Motor neuron (in vitro differentiated cells): Measurements from ENCODE around the gene SUV39H1. TPM values are rescaled to one million over a fixed set of nuclear protein-coding genes. Genes with fewer than 3 reads are reported as not detected.

Experiments used
- ATAC-seq, 8 experiments: fragments of 200-7000 bp; cut with Tn5 transposase; replicated peaks in 6 of 8; 2 replicates each; pipeline ENCODE4 v1.8.0; 2021; ENCODE audit warnings: mild to moderate bottlenecking in 8 of 8, moderate library complexity in 8 of 8
- H3K27ac ChIP-seq, 2 donors: fragments of 250-450 bp; sonication (Bioruptor Pico); 2 replicates each; pipeline ENCODE4 v1.9.0; 2021; ENCODE audit warnings: antibody characterized with exemption in 2 of 2, mild to moderate bottlenecking in 2 of 2, moderate library complexity in 1 of 2
- H3K4me1 ChIP-seq, 2 donors: fragments of 250-450 bp; sonication (Bioruptor Pico); replicated peaks in 1 of 2; 2 replicates each; pipeline ENCODE4 v1.6.1; 2021; ENCODE audit warnings: antibody characterized with exemption in 2 of 2, mild to moderate bottlenecking in 2 of 2, moderate library complexity in 1 of 2
- H3K4me3 ChIP-seq, 5 donors: fragments of 250-450 bp; sonication (Bioruptor Pico); 2 replicates each; pipeline ENCODE4 v1.9.0; 2021; ENCODE audit warnings: antibody characterized with exemption in 5 of 5, mild to moderate bottlenecking in 5 of 5, moderate library complexity in 4 of 5
- WGBS, 10 experiments: fragments of 450-650 bp; shearing (Covaris generic); methylation state at CpG; one replicate each; pipeline ENCODE4 v1.0.0; 2022; 5-methylcytosine and 5-hydroxymethylcytosine counted together
- in situ Hi-C, 9 experiments: fragments of 400-800 bp; cut with MboI; loops; one replicate each; pipeline ENCODE4 v1.15.0; 2021; ENCODE audit warnings: low sequenced_read_pairs in 9 of 9, low pct_unique_long_range_greater_than_20kb in 2 of 9; ENCODE audit not compliant: unreplicated experiment in 9 of 9
- total RNA-seq, 8 experiments: library from RNA; unstranded; fragments of 300-600 nt; gene quantifications; 2 replicates each; pipeline versions ENCODE4 v1.2.3 to v1.2.4, GENCODE V29; 2022

Gene SUV39H1
- total RNA-seq, 8 experiments from 2014 or later, result 1.8 to 9.8 (median 3.0) TPM

DNA sequence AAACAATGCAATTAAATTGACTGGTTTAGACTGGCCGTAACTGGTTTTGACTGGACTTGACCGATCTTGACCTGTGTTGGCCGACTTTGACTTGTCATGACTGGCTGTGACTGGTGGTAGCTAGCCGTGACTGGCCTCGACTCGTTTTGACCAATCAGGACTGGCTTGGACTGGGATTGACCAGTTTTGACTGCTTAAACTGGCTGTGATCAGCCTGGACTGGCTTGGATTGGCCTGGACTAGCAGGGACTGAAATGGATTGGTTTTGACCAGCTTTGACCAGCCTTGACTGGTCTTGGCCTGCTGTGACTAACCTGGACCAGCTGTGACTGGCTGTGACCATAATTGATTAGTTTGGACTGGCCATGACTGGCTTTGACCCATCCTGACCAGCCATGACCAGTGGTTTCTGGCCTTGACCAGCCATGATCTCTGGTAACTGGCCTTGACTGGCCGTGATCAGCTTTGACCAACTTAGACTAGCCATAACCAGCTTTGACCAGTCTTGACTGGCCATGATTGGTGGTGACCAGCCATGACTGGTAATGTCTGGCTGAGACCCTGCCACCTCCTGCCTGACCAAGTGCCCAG is 13.1 kb downstream of the SUV39H1 start:
- ATAC-seq, result no peak
- 52 to 100% (median 100%) methylated on average over 1 to 6 of the region's 7 CpGs; no CpG with 5 or more reads in 7 of the 10 experiments for WGBS, 10 experiments
- no peaks in the 10 kb centered on the region for H3K4me1 ChIP-seq
- in situ Hi-C loops, result no loop called here
- H3K27ac ChIP-seq, result no peak overlapping the region
- H3K4me3 ChIP-seq, result no peak overlapping the region

DNA sequence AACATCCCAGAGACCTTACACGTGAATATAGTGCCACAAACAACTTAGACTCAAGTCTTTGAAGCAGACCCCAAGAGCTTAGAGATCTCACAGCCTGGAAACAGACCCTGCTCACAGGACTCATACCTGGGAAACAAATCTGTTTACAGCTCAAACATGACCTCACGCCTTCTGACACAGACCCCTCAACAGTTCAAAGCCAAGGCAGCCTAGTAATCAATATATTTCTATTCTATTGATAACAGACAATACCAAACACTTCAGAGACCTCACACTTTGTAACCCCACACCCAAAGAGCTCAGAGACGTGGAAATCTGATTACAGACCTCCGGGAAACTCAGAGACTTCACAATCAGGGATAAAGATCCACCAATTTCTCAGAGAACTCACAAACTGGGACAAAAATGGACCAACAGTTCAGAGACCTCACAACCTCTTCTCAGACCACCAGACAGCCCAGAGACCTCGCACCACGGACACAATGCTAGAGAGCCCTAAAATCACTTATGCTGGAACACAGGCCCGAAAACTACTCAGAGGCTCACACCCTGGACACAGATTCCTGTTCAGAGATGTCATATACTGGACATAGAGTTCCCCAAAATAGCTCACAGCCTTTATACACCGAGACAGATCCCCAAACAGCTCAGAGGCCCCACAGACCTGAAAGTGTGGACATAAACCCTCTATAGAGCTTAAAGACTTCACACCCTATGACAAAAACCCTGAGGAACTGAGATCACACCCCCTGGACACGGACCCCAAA is 14.8 kb downstream of the SUV39H1 start:
- Histone ChIP-seq H3K4me3 (no peak overlapping the region), H3K27ac (no peak overlapping the region), H3K4me1 (no peaks in the 10 kb centered on the region)
- in situ Hi-C loops, result no loop called here
- ATAC-seq, result no peak
- 40 to 83% (median 80%) methylated on average over 1 to 2 of the region's 9 CpGs; no CpG with 5 or more reads in 7 of the 10 experiments for WGBS, 10 experiments

DNA sequence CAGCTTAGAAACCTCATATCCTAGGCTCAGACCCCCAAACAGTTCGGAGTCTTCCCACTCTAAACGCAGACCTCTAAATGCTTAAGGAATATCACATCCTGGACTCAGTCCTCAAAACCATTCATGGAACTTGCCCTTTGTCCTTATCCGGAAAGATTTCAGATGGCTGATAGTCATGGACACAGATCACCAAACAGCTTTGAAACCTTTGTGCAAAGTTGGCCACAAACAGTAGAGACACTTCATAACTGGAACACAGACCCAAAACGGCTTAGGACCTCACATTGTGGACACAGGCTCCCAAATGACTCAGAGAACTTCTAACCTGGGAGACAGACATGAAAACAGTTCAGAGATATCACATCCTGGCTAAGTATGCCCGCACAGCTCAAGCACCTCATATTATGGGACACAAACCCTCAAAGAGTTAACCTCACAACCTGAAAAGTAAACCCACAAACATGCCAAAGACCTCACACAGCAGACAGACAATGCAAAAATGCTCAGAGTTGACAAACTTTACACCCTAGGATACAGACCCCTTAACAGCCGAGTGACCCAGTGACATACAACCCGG is 15.5 kb downstream of the SUV39H1 start:
- no peak for ATAC-seq
- Histone ChIP-seq H3K27ac (no peak overlapping the region), H3K4me3 (no peak overlapping the region), H3K4me1 (no peaks in the 10 kb centered on the region)
- in situ Hi-C loops, result no loop called here
- WGBS, 10 experiments, result 37 to 83% (median 63%) methylated on average over 1 to 4 of the region's 7 CpGs; no CpG with 5 or more reads in 7 of the 10 experiments

GRCh38 chrX:48713847-48714246 is 17.3 kb downstream of the SUV39H1 start:
- 70 to 100% methylated on average over 1 of the region's 2 CpGs; no CpG with 5 or more reads in 8 of the 10 experiments for WGBS, 10 experiments
- no peak overlapping the region for H3K27ac ChIP-seq
- no peak for ATAC-seq
- in situ Hi-C loops, result no loop called here
- no peaks in the 10 kb centered on the region for H3K4me1 ChIP-seq
- H3K4me3 ChIP-seq, result no peak overlapping the region

DNA sequence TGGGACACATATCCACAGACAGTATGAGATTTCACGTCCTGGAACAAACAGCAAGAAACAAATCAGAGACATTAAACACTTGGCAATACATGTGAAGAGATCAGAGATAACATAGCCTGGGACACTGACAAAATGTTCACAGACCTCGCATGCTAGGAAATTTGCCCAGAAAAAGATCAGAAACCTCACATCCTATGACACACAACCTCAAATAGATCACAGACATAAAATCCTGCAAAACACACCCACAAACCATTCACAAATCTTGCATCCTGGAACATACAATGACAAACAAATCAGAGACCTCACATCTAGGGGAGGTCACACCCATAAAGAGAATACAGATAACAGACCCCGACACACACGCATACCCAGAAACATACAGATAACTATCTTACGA is 18.0 kb downstream of the SUV39H1 start:
- 23 to 80% (median 77%) methylated on average over 1 to 4 of the region's 5 CpGs; no CpG with 5 or more reads in 6 of the 10 experiments for WGBS, 10 experiments
- Histone ChIP-seq H3K27ac (no peak overlapping the region), H3K4me3 (no peak overlapping the region), H3K4me1 (no peaks in the 10 kb centered on the region)
- peak in 2 of 8 experiments; percentile 49 to 58 for ATAC-seq
- in situ Hi-C loops, result no loop called here

DNA sequence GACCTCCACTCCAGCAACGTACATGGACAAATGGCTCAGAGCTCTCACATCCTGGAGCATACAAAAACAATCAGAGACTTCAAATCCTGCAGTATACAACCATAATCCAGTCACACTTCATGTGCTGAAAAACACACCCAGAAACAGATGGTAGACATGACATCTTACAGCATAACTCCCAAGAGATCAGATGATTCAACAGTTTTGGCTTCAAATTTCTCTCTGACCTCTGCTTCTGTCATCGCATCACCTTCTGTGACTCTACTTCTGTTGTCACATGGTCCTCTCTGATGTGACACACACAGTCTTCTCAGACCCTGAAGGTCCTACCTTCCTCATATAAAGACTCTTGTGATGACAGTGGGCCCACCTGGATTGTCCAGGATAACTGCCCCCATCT is 18.5 kb downstream of the SUV39H1 start:
- Histone ChIP-seq H3K27ac (no peak overlapping the region), H3K4me3 (no peak overlapping the region), H3K4me1 (no peaks in the 10 kb centered on the region)
- in situ Hi-C loops, result no loop called here
- whole genome bisulfite sequencing, 10 experiments, result 0 to 29% (median 0%) methylated on average over 1 of the region's 2 CpGs; no CpG with 5 or more reads in 7 of the 10 experiments
- ATAC-seq, result peak; percentile 47 to 94 (median 74)

DNA sequence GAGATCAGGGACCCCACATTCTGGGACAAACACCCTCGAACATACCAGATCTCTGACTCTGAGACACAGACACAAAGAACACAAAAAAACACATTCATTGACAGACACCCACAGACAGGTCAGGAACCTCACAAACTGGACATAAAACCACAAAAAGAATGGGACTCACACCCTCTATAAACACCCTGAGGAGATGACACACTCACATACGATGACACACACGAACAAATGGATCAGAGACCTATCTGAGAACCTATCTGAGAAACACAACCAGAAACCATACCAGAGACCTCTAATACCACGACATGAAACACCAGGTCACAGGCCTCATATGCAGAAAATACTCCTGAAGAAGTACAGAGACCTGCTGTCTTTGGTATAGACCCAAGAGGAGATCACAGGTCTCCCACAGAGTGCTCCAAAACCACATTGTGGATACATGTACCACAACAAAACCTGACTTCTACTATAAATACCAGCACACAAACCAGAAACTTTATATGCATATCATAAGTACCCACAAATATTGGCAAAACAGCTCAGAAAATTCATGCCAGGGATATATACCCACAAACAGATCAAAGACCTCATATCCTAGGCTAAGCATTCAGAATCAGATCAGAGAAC is 19.5 kb downstream of the SUV39H1 start:
- in situ Hi-C loops, result no loop called here
- Histone ChIP-seq H3K4me3 (no peak overlapping the region), H3K27ac (no peak overlapping the region), H3K4me1 (no peaks in the 10 kb centered on the region)
- ATAC-seq, result no peak
- 0 to 100% (median 44%) methylated on average over 1 to 3 of the region's 4 CpGs; no CpG with 5 or more reads in 6 of the 10 experiments for WGBS, 10 experiments

DNA sequence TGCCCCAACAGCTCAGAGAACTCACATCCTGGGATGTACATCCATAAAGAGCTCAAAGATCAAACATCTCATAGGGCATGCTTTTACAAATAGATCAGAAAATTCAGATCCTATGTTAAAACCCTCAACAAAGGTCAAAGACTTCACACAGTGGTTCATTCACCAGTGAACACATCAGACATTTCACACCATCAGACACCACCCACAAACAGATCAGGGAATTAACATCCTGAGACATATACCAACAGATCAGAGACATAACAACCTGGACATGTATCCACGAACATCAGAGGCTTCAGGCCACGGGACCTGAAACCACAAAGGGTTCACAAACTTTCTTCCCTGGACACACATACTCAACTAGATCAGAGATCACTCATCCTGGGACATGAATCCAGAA is 23.4 kb downstream of the SUV39H1 start:
- in situ Hi-C loops, result no loop called here
- 0% methylated on average over 1 of the region's 2 CpGs; no CpG with 5 or more reads in 9 of the 10 experiments for WGBS, 10 experiments
- no peak for ATAC-seq
- Histone ChIP-seq H3K4me3 (no peak overlapping the region), H3K4me1 (no peaks in the 10 kb centered on the region), H3K27ac (no peak overlapping the region)

DNA sequence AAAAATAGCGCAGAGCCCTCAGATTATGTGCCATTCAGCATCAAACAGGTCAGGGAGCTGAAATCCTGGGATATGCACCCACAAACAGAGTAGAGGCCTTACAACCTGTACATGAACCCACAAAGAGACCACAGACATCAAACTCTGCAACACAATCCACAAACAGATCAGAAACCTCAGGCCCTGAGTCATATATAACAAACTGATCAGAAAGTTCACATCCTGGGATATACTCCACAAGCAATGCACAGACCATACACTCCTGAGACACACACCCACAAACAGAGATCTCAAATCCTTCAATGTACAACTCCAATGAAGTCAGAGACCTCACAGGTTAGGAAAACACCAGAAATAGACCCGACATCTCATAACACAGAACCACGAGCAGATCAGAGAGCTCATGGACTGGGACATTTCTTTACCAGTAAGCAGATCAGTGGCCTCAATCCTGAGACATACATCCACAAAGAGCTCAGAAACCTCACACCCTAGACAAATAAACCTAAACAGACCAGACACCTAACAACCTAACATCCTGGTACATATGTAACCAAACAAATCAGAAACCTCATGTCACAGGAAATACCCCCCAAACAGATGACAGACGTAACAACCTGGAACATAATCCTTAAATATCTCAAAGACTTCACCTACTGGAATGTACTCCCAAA is 24.2 kb downstream of the SUV39H1 start:
- H3K27ac ChIP-seq, result no peak overlapping the region
- WGBS, 10 experiments, result 37 to 49% methylated on average over 2 of the region's 4 CpGs; no CpG with 5 or more reads in 8 of the 10 experiments
- in situ Hi-C loops, result no loop called here
- ATAC-seq, result no peak
- no peaks in the 10 kb centered on the region for H3K4me1 ChIP-seq
- H3K4me3 ChIP-seq, result no peak overlapping the region

DNA sequence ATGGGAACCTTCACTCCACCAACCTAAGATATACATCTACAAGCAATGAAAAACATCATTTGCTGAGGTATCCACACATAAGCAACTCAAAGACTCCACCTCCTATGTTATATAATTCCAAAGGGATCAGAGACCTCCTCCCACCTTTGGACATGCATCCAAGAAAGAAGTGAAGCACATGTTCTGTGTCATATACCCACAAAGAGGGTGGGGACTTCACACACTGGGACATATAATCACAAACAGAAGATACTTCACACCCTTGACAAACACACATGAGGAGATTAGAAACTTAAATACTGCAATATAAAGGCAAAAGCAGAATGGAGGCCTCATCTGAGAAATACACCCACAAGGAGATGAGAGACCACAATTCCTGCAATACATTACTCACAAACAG is 25.4 kb downstream of the SUV39H1 start:
- Histone ChIP-seq H3K4me1 (no peaks in the 10 kb centered on the region), H3K4me3 (no peak overlapping the region), H3K27ac (no peak overlapping the region)
- in situ Hi-C loops, result no loop called here
- no peak for ATAC-seq

DNA sequence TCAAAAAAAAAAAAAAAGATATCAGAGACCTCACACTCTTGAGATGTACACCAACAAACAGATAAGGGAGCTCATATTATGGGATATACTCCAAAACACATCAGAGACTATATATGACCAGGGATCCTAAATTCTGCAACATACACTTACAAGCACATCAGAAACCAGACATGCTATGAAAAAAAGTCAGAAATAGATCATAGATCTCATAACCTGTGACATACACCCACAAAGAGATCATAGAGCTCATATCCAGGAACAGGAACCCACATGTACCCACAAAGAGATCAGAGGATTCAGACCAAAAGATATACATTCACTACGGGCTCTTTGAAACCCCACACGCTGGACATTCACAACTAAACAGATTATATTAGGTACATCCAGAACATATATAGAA is 30.1 kb downstream of the SUV39H1 start:
- in situ Hi-C loops, result no loop called here
- ATAC-seq, result no peak
- Histone ChIP-seq H3K27ac (no peak overlapping the region), H3K4me1 (no peaks in the 10 kb centered on the region), H3K4me3 (no peak overlapping the region)
- WGBS, 10 experiments, result 80 to 100% methylated on average over 1 of the region's 2 CpGs; no CpG with 5 or more reads in 8 of the 10 experiments

DNA sequence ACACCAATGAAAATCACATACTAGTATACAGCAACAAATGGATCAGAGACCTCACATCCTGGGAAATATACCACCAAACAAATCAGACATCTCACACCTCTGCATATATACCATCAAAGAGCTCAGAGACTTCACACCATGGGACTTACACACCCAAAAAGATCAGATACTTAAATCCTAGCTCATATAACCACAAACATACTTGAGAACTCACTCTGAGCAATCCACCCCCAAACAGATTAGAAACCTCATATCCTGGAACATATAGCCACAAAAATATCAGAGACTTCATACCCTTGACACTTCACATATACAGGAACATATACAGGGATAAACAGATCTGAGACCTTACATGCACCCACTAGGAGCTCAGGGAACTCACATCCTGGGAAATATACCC is 32.1 kb downstream of the SUV39H1 start:
- Histone ChIP-seq H3K4me1 (no peaks in the 10 kb centered on the region), H3K27ac (no peak overlapping the region), H3K4me3 (no peak overlapping the region)
- in situ Hi-C loops, result no loop called here
- no peak for ATAC-seq

DNA sequence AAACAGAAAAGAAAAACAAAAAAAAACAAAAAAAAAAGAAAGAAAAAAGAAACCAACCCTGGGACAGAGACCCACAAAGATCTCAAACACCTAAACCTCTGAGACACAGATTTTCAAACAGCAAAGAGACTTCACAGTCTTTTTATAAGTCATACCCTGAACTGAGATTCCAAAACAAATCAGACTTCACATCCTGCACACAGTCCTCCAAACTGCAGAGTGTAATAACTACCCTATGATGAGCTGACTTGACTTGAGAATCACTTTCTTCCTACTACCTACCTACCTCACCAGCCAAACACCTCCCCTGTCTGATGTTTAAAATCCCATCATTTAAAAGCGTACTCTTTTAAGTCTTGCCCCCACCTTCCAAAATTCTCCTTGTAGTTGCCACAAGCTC is 39.8 kb downstream of the SUV39H1 start:
- in situ Hi-C loops, result no loop called here
- Histone ChIP-seq H3K4me3 (peak overlapping the region; percentile 32 to 97 (median 77)), H3K27ac (peak overlapping the region in 1 of 2 donors; percentile 84), H3K4me1 (peaks cover 7 to 10% of the 10 kb centered on the region in 2 donors)
- no peak for ATAC-seq
- 80% methylated on average over 1 of the region's 1 CpG; no CpG with 5 or more reads in 9 of the 10 experiments for WGBS, 10 experiments
